HG03175 (cell line): ENCODE data around the gene PCDHA8.
"Not testable (repeated sequence)": the region's sequence is repeated elsewhere in the genome, so short reads cannot be mapped to it uniquely, and the experiment has no call there.

Experiments
- ATAC-seq: cut with Tn5 transposase; IDR thresholded peaks from one replicate; pipeline ENCODE4 v1.9.1; 2021; ENCODE audit warnings: mild to moderate bottlenecking, moderate library complexity; ENCODE audit not compliant: unreplicated experiment

PCDHA8 gene

DNA sequence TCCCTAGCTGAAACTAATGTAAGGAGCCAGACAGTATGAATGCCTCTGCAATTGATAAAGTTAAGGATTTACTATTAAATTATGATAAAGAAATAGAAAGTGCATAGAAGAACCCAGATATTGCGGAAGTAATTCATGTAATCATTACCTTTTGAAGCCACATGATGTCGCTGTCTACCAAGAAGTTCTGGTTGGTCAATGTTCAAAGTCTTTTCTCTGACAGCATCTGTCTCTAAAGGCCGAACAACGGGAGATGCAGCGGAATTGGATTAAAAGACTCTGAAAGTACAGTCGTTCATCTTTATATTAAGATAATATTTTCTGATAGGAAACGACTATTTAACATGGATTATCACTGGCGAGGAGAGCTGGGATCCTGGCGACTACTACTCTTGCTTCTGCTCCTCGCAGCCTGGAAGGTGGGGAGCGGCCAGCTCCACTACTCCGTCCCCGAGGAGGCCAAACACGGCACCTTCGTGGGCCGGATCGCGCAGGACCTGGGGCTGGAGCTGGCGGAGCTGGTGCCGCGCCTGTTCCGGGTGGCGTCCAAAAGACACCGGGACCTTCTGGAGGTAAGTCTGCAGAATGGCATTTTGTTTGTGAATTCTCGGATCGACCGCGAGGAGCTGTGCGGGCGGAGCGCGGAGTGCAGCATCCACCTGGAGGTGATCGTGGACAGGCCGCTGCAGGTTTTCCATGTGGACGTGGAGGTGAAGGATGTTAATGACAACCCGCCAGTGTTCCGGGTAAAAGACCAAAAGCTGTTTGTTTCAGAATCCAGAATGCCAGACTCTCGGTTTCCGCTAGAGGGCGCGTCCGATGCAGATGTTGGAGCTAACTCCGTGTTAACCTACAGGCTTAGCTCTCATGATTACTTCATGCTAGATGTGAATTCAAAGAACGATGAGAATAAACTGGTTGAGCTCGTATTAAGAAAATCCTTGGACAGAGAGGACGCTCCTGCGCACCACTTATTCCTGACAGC is at the start of gene PCDHA8:
Gene PCDHA8 (plus strand): TSS at position 210 of the 985 bp plus-strand sequence. CDS start 135 bp downstream, at position 345.
- ATAC-seq = no peak

DNA sequence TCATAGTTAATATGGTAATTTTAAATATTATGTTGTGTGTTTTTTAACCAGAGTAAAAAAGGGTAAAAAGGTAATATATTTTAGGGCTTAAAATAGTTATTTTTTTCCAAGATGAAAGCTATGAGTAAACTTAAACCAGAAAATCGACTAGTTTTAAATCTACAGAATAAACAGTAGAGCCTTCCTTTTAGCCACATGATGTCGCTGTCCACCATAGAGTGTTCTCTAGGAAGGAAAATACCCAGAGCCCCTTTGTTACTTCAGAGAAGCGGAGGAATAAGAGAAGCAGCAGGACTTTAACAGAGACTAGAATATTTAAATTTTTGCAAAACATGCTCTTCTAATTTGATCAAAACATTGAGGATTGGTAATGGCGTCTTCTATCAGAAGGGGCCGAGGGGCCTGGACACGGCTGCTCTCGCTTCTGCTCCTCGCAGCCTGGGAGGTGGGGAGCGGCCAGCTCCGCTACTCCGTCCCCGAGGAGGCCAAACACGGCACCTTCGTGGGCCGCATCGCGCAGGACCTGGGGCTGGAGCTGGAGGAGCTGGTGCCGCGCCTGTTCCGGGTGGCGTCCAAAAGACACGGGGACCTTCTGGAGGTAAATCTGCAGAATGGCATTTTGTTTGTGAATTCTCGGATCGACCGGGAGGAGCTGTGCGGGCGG is 46.3 kb upstream of the PCDHA8 start, which contains the start of gene PCDHA2:
Gene PCDHA2 (plus strand): TSS at position 258 of the 664 bp plus-strand sequence.
- ATAC-seq = no peak

DNA sequence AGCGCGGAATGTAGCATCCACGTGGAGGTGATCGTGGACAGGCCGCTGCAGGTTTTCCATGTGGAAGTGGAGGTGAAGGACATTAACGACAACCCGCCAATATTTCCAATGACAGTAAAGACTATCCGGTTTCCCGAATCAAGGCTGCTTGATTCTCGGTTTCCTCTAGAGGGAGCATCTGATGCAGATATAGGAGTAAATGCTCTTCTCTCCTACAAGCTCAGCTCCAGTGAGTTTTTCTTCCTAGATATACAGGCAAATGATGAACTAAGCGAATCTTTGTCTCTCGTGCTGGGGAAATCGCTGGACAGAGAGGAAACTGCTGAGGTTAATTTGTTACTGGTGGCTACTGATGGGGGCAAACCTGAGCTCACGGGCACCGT is 45.7 kb upstream of the PCDHA8 start:
- ATAC-seq = no peak

- not testable (repeated sequence) for ATAC-seq
Observed at GRCh38 chr5:140796072-140796717, 44.8 kb upstream of the PCDHA8 start.

- ATAC-seq = no peak
Observed at GRCh38 chr5:140796718-140797095, 44.3 kb upstream of the PCDHA8 start.

DNA sequence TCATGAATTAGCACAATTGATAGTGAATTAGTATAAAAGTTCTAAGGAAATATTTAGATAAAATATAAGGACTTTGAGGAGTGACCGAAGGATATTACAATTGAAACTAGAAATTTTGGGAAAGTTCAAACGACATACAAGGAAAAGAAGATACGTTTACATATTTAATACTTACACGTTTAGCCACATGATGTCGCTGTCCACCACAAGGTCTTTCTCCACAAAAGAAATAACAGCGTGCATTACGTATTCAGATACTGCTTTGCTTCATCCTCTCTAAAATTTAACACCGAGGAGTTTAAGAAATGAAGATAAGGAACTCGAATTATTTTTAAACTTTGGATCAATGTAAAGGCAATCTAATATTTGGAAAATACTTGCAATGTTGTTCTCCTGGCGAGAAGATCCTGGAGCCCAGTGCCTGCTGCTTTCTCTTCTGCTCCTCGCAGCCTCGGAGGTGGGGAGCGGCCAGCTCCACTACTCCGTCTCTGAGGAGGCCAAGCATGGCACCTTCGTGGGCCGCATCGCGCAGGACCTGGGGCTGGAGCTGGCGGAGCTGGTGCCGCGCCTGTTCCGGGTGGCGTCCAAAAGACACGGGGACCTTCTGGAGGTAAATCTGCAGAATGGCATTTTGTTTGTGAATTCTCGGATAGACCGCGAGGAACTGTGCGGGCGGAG is 40.0 kb upstream of the PCDHA8 start, which contains the start of gene PCDHA3:
Gene PCDHA3 (plus strand): TSS at position 242 of the 678 bp plus-strand sequence.
- no peak for ATAC-seq

- ATAC-seq = no peak
Observed at GRCh38 chr5:140801494-140801841, 39.5 kb upstream of the PCDHA8 start.

DNA sequence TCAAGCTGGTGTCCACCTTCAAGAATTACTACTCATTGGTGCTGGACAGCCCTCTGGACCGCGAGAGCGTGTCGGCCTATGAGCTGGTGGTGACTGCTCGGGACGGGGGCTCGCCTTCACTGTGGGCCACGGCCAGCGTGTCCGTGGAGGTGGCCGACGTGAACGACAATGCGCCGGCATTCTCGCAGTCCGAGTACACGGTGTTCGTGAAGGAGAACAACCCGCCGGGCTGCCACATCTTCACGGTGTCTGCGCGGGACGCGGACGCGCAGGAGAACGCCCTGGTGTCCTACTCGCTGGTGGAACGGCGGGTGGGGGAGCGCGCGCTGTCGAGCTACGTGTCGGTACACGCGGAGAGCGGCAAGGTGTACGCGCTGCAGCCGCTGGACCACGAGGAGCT is 38.6 kb upstream of the PCDHA8 start:
- ATAC-seq = not testable (repeated sequence)

DNA sequence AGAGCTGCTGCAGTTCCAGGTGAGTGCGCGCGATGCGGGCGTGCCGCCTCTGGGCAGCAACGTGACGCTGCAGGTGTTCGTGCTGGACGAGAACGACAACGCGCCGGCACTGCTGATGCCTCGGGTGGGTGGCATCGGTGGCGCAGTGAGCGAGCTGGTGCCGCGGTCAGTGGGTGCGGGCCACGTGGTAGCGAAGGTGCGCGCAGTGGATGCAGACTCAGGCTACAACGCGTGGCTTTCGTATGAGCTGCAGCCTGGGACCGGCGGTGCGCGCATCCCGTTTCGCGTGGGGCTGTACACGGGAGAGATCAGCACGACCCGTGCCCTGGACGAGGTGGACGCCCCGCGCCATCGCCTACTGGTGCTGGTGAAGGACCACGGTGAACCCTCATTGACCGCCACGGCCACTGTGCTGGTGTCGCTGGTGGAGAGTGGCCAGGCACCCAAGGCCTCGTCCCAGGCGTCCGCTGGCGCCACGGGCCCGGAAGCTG is 38.2 kb upstream of the PCDHA8 start:
- no peak for ATAC-seq

- no peak for ATAC-seq
Observed at GRCh38 chr5:140806834-140807775, 33.9 kb upstream of the PCDHA8 start, which contains the start of gene PCDHA4. Gene PCDHA4, plus strand, starts transcription at chr5:140807068.

DNA sequence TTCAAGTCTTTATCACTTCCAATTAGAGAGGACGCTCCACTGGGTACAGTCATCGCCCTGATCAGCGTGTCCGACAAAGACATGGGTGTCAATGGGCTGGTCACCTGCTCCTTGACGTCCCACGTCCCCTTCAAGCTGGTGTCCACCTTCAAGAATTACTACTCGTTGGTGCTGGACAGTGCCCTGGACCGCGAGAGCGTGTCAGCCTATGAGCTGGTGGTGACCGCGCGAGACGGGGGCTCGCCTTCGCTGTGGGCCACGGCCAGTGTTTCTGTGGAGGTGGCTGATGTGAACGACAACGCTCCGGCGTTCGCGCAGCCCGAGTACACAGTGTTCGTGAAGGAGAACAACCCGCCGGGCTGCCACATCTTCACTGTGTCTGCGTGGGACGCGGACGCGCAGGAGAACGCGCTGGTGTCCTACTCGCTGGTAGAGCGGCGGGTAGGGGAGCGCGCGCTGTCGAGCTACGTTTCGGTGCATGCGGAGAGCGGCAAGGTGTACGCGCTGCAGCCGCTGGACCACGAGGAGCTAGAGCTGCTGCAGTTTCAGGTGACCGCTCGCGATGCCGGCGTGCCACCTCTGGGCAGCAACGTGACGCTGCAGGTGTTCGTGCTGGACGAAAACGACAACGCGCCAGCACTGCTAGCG is 32.6 kb upstream of the PCDHA8 start:
- ATAC-seq = not testable (repeated sequence)

DNA sequence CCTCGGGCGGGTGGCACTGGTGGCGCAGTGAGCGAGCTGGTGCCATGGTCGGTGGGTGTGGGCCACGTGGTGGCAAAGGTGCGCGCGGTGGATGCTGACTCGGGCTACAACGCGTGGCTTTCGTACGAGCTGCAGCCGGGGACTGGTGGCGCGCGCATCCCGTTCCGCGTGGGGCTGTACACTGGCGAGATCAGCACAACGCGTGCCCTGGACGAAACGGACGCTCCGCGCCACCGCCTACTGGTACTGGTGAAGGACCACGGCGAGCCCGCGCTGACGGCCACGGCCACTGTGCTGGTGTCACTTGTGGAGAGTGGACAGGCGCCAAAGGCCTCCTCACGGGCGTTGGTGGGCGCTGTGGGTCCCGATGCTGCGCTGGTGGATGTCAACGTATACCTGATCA is 32.1 kb upstream of the PCDHA8 start:
- no peak for ATAC-seq

DNA sequence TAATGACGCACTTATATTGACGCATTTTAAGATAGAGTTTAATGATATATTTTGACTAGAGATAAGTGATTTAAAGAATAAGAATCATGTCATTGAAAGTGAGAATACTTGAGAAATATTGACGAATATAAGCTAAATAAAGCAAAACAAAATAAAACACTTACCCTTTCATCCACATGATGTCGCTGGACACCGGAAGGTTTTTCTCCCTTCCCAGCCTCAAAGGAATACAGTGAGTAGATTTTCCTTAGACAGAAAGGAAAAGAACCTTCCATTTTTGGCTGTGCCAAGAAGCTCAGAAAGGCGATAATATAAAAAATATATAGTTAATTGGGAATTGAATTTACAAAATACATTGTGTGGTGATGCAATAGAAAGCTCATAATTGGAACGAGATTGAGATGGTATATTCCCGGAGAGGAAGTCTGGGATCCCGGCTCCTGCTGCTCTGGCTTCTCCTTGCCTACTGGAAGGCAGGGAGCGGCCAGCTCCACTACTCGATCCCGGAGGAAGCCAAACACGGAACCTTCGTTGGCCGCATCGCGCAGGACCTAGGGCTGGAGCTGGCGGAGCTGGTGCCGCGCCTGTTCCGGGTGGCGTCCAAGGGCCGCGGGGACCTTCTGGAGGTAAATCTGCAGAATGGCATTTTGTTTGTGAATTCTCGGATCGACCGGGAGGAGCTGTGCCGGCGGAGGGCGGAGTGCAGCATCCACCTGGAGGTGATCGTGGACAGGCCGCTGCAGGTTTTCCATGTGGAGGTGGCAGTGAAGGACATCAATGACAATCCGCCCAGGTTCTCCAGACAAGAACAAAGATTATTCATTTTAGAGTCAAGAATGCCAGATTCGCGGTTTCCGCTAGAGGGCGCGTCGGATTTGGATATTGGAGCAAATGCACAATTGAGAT is 19.4 kb upstream of the PCDHA8 start, which contains the start of gene PCDHA5:
Gene PCDHA5 (plus strand): TSS at position 239 of the 906 bp plus-strand sequence.
- ATAC-seq = no peak

- no peak for ATAC-seq
Observed at GRCh38 chr5:140822281-140822629, 18.7 kb upstream of the PCDHA8 start.

DNA sequence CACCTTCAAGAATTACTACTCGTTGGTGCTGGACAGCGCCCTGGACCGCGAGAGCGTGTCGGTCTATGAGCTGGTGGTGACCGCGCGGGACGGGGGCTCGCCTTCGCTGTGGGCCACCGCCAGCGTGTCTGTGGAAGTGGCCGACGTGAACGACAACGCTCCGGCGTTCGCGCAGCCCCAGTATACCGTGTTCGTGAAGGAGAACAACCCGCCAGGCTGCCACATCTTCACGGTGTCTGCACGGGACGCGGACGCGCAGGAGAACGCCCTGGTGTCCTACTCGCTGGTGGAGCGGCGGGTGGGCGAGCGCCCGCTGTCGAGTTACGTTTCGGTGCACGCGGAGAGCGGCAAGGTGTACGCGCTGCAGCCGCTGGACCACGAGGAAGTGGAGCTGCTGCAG is 18.0 kb upstream of the PCDHA8 start:
- not testable (repeated sequence) for ATAC-seq

DNA sequence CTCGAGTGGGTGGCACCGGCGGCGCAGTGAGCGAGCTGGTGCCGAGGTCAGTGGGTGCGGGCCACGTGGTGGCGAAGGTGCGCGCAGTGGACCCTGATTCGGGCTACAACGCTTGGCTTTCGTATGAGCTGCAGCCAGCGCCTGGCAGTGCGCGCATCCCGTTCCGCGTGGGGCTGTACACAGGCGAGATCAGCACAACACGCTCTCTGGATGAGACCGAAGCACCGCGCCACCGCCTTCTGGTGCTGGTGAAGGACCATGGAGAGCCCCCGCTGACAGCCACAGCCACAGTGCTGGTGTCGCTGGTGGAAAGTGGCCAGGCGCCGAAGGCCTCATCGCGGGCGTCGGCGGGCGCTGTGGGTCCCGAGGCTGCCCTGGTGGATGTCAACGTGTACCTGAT is 17.5 kb upstream of the PCDHA8 start:
- ATAC-seq = no peak

GRCh38 chr5:140827704-140828361 is 13.2 kb upstream of the PCDHA8 start, which contains the start of gene PCDHA6:
Gene PCDHA6, plus strand, starts transcription at chr5:140827960. Its CDS starts 132 bp downstream, at chr5:140828092.
- no peak for ATAC-seq
